Hypothalamus (tissue), 51 donors: Measurements from ENCODE around the gene FAM90A1.
A peak's percentile ranks its signal among the peaks of the same experiment; 100 is the strongest.
"Not testable (repeated sequence)": the region's sequence is repeated elsewhere in the genome, so short reads cannot be mapped to it uniquely, and the experiment has no call there.

Source experiments
- DNase-seq, 51 donors: peaks; one replicate each; lab custom pipeline; 2025; lab: John Stamatoyannopoulos, UW

The FAM90A1 gene, protein sequence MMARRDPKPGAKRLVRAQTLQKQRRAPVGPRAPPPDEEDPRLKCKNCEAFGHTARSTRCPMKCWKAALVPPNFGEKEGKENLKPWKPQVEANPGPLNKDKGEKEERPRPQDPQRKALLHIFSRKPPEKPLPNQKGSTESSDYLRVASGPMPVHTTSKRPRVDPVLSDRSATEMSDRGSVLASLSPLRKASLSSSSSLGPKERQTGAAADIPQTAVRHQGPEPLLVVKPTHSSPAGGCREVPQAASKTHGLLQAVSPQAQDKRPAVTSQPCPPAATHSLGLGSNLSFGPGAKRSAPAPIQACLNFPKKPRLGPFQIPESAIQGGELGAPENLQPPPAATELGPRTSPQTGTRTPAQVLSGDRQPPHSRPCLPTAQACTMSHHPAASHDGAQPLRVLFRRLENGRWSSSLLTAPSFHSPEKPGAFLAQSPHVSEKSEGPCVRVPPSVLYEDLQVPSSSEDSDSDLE

DNA sequence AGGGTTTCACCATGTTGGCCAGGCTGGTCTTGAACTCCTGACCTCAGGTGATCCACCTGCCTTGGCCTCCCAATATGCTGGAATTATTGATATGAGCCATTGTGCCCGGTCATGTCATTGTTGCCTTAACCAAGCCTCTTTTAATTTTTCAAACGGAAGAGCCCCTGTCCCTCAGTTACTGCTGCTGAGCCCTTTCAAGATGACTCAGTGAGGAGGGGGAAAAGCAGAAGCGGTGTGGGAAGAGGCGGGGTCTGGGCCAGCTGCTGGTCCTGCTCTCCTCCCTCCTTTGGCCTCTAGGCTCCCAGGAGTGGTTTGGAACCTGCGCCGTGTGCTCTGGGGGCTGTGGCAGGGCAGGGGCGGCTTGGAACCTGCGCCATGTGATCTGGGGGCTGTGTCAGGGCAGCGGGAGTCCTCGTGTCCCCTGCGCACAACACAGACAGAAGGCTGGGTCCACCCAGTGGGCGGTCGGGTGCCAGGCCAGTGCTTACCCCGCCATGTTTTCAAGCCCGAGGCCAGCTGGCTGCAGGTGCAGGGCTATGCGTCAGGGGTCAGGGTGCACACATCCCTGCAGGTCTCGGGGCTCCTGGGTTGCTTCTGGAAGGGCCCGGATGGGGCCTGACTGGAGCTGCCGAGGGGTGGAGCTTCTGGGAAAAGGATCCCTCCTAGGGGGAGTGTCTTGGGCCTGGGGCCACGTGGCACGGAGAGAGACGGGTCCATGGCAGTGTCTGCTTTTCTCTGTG lies at the start of gene FAM90A1:
TSS of gene FAM90A1 (minus strand) at position 627 of the 740 bp plus-strand sequence. CDS start 2,786 bp downstream, outside the sequence.
- peak in 28 of 51 donors; percentile 7 to 71 (median 39) for DNase-seq

DNA sequence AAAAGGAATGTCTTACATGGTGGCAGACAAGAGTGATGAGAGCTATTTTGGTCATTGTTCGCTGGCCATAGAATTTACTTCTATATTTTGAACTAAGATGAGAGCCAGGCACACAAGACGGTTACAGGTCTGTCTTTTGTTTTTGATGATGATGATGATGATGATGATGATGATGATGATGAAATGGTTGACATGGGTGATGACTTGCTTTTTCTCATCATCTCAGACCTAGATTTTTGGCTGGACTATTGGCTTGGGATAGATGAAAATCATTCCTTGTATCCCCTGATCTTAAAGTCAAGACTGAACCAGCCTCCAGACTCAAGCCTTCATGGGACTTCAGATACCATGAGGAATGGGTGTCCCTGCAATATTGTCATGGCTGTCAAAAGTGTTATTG lies 49.0 kb upstream of the FAM90A1 start:
- not testable (repeated sequence) for DNase-seq

DNA sequence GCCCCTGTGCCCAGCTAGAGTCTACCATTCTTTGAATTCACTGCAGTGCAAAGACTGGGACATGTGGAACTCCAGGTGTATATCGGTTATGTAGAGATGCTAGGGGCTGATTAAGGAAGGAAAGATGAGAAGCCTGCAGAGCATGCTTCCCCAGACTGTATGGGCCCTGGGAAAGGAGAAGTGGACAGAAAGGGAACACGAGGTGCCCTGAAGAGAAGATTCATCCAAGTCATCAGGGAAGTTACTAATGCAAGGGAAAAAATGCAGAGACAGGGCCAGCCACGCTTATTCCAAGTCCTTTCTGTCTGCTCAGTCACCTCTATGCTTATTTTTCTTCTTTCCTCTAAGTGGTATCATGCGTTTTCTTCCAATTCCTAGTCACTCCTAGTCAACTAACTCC lies 39.3 kb upstream of the FAM90A1 start:
- peak in 2 of 51 donors; percentile 4 to 14 for DNase-seq

DNA sequence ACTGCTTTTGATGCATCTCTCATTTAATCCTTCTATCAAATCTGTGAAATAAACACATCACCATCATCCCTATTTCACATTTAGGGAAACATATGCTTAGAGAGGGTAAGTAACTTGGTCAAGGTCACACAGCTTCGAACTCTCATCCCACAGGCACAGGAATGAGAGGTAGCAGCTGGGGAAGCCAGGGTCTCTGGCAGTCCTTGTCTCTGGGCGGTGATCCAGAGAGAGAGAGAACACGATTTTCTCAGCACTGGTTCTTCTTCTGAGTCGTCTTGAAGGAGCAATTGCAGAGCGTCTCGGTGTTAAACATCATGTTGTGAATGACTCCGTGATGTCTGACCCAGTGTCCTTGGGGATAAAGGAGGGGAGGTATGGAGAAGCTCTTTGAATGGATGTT lies 36.8 kb upstream of the FAM90A1 start:
- DNase-seq = not testable (repeated sequence)

DNA sequence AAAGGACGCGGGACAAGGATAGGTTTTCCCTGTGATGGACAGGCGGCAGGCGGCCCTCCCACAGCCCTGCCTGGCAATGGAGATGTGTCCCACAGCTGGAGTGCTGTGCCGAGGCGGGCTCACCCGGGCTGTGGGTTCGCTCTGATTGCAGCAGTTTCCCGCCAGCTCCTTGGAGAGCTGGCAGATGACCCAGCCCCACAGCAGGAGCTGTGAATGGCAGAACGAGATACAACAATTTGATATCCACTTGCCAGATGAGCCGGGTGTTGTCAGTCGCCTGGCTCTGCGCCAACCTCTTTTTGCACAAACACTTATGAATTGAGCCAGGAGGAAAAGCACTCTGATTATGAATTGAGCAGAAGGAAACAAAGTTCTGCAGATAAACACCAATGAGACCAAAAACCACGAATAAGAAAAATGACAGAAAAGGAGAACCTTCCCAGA lies 33.7 kb upstream of the FAM90A1 start:
- DNase-seq = peak in 9 of 51 donors; percentile 5 to 50 (median 10)

DNA sequence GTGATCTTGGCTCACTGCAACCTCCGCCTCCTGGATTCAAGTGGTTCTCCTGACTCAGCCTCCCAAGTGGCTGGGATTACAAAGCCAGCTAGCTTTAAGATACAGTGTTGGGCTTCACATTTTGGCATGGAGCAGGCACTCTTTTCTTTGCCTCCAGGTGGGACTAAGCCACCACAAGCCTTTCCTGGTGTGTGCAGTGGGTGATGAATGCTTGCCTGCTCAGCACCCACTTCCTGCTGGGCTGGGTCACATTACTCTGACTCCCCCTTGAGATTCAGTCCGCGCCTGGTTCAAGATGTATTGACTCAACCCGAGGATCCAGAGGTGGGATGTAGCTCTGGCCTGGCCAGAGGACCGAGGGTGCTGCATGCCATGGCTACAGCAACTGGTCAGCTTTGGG lies 28.9 kb upstream of the FAM90A1 start:
- not testable (repeated sequence) for DNase-seq

DNA sequence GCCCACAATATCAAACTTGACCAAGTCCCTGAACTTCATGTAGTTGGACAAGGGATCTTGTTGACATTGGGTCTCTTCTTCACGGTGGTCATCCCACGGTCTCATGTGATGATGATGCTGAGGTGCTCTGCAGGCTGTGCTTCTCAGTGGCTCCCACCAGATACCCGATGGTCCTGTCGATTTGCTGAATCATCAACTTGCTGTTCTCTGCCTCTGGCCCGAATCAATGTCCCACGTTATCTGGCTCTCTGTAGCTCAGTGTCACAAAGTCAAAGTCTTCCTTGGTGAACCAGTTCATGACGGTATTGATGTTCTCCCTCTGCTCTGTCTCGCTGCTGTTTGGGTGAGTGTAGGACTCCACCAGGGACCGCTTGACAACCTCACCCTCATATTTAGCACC lies 27.3 kb upstream of the FAM90A1 start:
- not testable (repeated sequence) for DNase-seq

DNA sequence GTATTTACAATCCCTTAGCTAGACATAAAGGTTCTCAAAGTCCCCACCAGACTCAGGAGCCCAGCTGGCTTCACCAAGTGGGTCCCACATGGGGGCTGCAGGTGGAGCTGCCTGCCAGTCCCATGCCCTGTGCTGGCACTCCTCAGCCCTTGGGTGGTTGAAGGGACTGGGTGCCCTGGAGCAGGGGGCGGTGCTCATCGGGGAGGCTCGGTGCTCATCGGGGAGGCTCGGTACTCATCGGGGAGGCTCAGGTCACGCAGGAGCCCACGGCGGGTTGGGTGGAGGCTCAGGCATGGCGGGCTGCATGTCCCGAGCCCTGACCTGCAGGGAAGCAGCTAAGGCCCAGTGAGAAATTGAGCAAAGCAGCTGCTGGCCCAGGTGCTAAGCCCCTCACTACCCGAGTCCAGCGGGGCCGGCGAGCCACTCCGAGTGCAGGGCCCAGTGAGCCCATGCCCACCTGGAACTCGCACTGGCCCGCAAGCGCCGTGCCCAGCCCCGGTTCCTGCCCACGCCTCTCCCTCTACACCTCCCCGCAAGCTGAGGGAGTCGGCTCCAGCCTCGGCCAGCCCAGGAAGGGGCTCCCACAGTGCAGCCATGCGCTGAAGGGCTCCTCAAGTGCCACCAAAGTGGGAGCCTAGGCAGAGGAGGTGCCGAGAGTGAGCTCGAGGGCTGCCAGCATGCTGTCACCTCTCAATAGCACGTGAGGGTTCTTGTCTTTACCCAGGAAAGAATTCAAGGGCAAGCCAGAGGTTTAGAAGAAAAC lies 24.8 kb upstream of the FAM90A1 start:
- not testable (repeated sequence) for DNase-seq

DNA sequence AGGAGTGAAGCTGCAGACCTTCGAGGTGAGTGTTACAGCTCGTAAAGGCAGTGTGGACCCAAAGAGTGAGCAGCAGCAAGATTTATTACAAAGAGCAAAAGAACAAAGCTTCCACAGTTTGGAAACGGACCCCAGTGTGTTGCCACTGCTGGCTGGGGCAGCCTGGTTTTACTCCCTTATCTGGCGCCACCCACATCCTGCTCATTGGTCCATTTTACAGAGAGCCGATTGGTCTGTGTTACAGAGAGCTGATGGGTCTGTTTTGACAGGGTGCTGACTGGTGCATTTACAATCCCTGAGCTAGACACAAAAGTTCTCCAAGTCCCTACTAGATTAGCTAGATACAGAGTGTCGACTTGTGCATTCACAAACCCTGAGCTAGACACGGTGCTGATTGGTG lies 24.2 kb upstream of the FAM90A1 start:
- not testable (repeated sequence) for DNase-seq

DNA sequence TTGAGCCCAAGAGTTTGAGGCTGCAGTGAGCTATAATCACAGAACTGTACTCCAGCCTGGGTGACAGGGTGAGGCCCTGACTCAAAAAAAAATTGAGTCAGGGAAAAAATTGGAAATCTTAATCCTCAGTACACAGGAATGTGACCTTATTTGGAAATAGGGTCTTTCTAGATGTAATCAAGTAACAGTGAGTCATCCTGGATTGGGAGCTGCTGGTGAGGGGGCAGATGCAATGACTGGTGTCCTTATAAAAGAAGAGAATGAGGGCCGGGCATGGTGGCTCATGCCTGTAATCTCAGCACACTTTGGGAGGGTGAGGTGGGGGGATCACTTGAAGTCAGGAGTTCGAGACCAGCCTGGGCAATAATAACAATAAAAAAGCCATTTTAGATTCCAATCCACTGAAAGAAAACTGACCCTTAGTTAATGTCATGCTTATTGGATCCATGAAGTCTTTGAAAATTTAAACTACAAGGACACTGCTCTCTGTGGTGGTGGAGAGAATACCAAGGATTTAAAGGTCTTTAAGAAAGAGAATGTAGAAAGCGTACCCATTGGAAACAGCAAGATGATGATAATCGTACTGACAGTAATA lies 19.6 kb upstream of the FAM90A1 start:
- not testable (repeated sequence) for DNase-seq

DNA sequence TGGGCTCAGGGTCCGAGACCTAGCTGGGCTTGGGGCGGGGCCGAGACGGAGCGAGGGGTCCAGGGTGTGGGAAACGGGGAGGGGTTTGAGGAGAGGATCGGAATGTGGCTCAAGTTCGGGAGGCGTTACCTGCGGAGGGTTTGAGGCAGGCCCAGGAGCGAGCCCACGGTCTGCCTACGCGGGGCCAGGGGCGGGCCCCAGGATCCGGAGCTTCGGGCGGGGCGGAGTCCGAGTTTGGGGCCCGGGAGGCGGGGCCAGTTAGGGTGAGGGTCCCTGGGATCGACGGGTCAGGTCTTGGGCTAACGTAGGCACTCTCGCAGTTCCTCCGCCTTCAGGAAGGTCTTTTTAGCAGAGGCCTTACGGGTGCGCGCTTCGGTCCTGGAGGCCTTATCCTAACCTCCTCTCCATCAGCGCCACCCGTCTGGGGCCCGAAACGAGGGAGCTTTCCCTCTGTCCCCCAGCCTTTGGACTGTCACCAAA lies 16.3 kb upstream of the FAM90A1 start:
- DNase-seq = peak in 12 of 51 donors; percentile 30 to 71 (median 54)

DNA sequence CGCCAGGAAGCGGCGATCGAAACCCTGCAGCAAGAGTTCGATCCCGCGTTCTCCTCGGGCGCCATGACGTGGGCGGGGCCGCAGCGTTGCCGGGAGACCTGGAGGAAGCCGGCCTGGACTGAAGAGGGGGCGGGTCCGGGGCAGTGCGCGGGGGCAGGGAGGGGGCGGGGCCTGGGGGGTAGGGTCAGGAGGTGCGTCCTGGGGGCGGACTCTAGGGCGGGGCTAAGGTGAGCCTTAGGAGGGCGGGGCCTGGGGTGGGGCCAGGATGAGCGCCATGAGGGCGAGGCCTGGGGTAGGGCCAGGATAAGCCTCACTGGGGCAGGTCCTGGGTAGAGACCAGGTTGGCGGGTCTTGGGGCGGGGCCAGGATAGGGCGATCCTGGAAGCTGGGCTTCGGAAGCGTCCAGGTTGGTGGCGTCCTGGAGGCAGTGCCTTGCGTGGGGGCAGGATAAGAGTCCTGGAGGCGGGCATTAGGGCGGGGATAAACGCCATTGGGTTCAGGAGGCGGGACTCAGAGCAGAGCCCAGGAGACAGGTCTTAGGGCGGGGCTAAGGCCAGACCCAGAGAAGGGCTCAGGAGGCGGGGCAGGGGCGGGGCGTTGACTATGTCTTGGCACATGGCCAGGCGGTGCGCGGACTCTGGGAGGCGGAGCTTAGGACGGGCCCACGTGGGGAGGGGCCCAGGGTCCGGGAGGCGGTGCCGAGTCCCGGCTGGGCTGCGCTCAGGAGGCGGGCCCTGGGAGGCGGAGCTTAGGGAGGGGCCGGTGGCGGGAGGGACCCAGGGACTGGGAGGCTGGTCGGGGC lies 15.7 kb upstream of the FAM90A1 start:
- peak; percentile 77 to 100 (median 96) for DNase-seq

DNA sequence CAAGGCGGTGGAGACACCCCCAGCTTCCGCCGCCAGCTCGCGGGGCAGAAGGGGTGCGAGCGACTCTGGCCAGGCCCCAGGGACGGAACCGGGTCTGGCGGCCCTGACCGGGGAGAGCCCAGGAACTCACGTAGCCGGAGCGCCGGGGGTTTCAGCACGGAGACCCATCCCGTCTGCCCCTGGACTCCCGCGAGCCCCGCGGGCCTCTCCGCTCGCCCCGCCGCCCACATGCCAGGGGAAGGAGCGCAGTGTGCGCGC lies 15.1 kb upstream of the FAM90A1 start:
- peak in 1 of 51 donors; percentile 67 for DNase-seq

DNA sequence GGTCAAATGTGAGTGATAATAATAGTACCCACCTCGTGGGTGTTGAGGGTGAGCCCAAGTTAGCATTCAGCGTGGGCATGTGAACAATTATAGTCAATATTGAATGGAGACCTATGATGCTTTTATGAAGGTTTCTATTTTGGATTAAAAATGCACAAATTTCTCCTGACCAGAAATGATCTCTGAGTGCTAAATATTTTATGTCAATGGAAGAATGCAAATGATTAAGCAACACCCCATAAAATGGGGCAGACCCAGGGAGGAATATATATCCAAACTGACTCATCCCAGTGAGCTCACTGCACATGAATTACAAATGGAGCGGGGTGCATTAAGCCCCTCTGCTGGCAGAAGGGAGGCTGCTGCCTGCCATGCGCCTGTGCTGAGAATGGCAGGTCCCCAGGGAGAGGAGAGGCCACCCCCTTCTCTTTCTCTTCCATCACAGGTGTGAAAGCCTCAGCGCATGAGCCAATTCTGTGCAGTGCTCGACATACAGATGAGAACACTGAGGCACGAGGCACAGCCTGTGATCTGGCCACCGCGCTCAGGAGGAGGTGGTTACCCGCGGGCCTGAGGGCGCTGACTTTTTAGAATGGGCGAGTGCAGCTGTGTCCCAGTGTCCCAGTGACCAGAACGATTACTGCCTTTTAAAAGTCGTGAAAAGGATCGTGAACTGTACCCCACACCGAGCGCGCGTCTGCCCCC lies 14.7 kb upstream of the FAM90A1 start:
- DNase-seq = peak in 6 of 51 donors; percentile 37 to 55 (median 42)

DNA sequence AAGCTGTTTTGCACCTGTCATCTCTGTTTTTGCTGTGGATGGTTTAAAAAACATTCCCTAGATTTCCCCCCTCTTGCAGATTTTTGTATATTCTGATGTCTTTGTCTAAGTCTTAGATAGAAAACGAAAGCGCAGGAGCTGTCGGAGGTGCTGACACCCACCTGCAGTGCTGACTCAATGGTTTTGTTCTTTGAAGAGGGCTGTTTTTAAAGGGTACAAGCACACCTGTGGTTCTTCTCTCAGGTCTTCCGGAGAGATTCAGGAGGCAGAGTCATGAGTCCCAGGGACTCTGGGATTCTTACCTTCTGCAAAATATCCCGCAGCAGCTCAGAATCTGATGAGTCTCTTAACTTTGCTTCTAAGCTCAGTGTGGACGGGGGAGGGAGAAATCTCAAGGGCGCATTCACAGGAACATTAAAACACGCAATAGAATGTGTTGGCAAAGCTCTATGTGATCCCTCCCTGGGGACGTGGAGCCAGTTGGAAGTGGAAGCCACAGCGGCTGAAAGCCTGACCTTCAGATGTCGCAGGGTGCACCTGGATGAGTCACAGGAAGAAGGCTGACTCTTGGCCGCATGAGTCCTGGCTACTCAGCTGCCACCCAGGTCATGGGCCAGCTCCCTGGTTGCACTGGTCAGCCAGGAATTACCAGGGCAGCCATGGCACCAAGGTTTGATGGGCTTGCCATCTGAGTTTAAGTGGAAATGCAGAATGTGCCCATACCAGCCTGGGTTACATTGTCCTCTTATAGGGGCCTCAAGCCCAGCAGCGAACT lies 13.1 kb upstream of the FAM90A1 start:
- peak in 1 of 51 donors; percentile 14 for DNase-seq

DNA sequence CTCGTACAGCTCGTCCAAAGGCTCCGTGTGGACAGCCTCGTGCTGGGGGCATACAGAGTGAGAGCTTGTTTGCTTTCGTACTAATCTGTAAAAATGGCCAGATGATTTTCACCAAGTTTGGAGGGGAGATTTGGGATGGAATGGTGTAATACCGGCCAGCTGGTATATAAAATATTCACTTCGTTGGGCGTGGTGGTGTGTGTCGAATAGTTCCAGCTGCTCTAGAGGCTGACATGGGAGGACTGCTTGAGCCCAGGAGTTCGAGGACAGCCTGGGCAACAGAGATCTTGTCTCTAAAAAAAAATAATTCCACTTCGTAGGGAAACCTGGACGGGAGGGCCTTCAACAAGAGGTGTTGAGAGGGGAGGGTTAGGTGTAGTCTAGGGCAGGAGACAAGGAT lies 9.6 kb upstream of the FAM90A1 start:
- not testable (repeated sequence) for DNase-seq

DNA sequence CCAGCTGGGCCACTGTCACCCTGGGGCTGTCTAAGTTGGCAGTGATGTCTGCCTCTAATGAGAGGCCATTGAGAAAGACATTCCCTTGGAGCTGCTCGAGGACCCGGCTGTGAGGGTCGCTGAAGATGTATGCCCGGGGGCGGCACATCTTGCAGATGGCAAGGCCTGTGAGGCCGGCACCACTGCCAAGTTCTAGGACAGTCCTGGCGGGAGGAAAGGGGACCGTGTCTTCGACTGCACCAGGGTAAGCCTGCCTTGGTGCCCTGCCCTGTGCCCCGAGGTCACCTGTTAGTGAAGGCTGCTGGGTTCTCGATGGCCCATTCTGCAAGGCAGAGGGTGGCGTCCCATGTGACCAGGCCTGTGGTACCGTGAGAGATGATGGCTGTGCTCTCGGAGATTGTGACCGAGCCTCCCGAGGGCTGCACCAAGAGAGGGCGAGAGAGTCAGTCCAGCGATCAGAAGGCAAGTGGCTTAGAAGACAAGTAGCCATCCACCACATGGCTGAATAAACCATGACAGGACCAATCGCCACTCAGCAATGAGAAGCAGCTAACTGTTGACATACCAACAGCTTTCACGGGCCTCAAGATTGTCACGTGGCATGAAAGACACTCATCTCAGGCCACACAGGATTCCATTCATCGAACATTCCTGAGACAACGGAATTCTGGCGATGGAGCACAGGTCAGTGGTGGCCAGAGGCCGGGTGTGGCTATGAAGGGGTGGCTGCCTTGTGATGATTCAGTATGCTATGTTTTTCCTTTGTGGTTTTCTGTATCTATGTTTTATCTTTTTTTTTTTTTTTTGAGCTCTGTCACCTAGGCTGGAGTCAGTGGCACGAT lies 8.1 kb upstream of the FAM90A1 start:
- DNase-seq = not testable (repeated sequence)
